GM21423 (cell line): ENCODE data around the gene RELT.
"Not testable (repeated sequence)": the region's sequence is repeated elsewhere in the genome, so short reads cannot be mapped to it uniquely, and the experiment has no call there.

Experiments used
- ATAC-seq: cut with Tn5 transposase; IDR thresholded peaks from one replicate; pipeline ENCODE4 v1.9.1; 2021; ENCODE audit warnings: mild to moderate bottlenecking, moderate library complexity; ENCODE audit not compliant: unreplicated experiment

RELT gene

GRCh38 chr11:73428227-73428626 is 52.0 kb downstream of the RELT start:
- ATAC-seq: no peak

GRCh38 chr11:73428699-73429098 is 52.5 kb downstream of the RELT start:
- ATAC-seq: no peak

GRCh38 chr11:73429121-73429750 is 53.0 kb downstream of the RELT start:
- ATAC-seq: no peak

GRCh38 chr11:73430326-73430725 is 54.1 kb downstream of the RELT start:
- no peak for ATAC-seq

GRCh38 chr11:73431396-73431795 is 55.2 kb downstream of the RELT start:
- no peak for ATAC-seq

- ATAC-seq: not testable (repeated sequence)
Observed at GRCh38 chr11:73436859-73437258, 60.7 kb downstream of the RELT start.

- no peak for ATAC-seq
Observed at GRCh38 chr11:73439002-73439843, 63.0 kb downstream of the RELT start.

GRCh38 chr11:73445980-73446379 is 69.8 kb downstream of the RELT start:
- ATAC-seq: no peak

GRCh38 chr11:73446766-73447165 is 70.6 kb downstream of the RELT start:
- no peak for ATAC-seq
